HL-60 (cell line): ENCODE measurements around the gene HELZ.
"Not testable (repeated sequence)": the region's sequence is repeated elsewhere in the genome, so short reads cannot be mapped to it uniquely, and the experiment has no call there.

Experiments
- DNase-seq, 2 experiments: peaks; one replicate each; pipeline ENCODE4 v3.0.0-alpha.2; 2010 to 2020; ENCODE audit warnings: low read depth in 1 of 2, low spot score in 1 of 2
- H3K27ac ChIP-seq: fragments of 250-450 bp; sonication (Bioruptor Pico); replicated peaks from 2 replicates; pipeline ENCODE4 v1.5.1; 2020; ENCODE audit warnings: mild to moderate bottlenecking, moderate library complexity
- H3K27me3 ChIP-seq: fragments of 250-450 bp; sonication (Bioruptor Pico); 2 replicates; pipeline ENCODE4 v1.5.1; 2021; ENCODE audit warnings: mild to moderate bottlenecking, moderate library complexity; ENCODE audit not compliant: insufficient read depth, poor library complexity, severe bottlenecking
- H3K4me3 ChIP-seq: replicated peaks from 2 replicates; pipeline ENCODE4 v1.5.1; 2011; ENCODE audit warnings: mild to moderate bottlenecking, control low read depth, low read length; ENCODE audit not compliant: insufficient read depth
- CTCF ChIP-seq: IDR thresholded peaks from one replicate; pipeline ENCODE4 v1.5.1; 2011; ENCODE audit warnings: low read length, control low read depth, inconsistent platforms; ENCODE audit not compliant: insufficient read depth
- GABPA ChIP-seq: IDR thresholded peaks from 2 replicates; pipeline ENCODE4 v1.6.1; 2012; ENCODE audit warnings: low read depth
- POLR2AphosphoS5 ChIP-seq: IDR thresholded peaks from 2 replicates; pipeline ENCODE4 v1.6.1; 2012; ENCODE audit warnings: low read depth
- REST ChIP-seq: IDR thresholded peaks from 2 replicates; pipeline ENCODE4 v1.6.1; 2012; ENCODE audit warnings: low read depth; ENCODE audit not compliant: insufficient replicate concordance
- SPI1 ChIP-seq: IDR thresholded peaks from 2 replicates; pipeline ENCODE4 v1.6.1; 2012; ENCODE audit warnings: low read depth, mild to moderate bottlenecking, borderline replicate concordance

Gene HELZ

GRCh38 chr17:67272312-67273047 is 27.5 kb upstream of the HELZ start:
- Histone ChIP-seq H3K27ac (no peak overlapping the region), H3K4me3 (no peak overlapping the region), H3K27me3 (no peaks in the 10 kb centered on the region)
- no peak for TF ChIP-seq SPI1
- TF ChIP-seq CTCF: peak; percentile 5
- DNase-seq: peak in 1 of 2 experiments; percentile 7

GRCh38 chr17:67271187-67271586 is 26.2 kb upstream of the HELZ start:
- not testable (repeated sequence) for DNase-seq, H3K27ac ChIP-seq, H3K4me3 ChIP-seq, H3K27me3 ChIP-seq

- Histone ChIP-seq H3K27me3 (no peaks in the 10 kb centered on the region), H3K27ac (no peak overlapping the region), H3K4me3 (no peak overlapping the region)
- TF ChIP-seq SPI1 (no peak), CTCF (no peak), REST (no peak), GABPA (no peak), POLR2AphosphoS5 (no peak)
- DNase-seq: no peak
Observed at GRCh38 chr17:67270416-67270815, 25.4 kb upstream of the HELZ start.

GRCh38 chr17:67266496-67266895 is 21.5 kb upstream of the HELZ start:
- H3K27me3 ChIP-seq: no peaks in the 10 kb centered on the region
- no peak overlapping the region for H3K4me3 ChIP-seq
- TF ChIP-seq GABPA (no peak), POLR2AphosphoS5 (no peak), REST (no peak), SPI1 (no peak), CTCF (no peak)
- H3K27ac ChIP-seq: no peak overlapping the region
- no peak for DNase-seq
